IPS-15b (cell line): ENCODE measurements around the gene USP6.
"Not testable (repeated sequence)": the region's sequence is repeated elsewhere in the genome, so short reads cannot be mapped to it uniquely, and the experiment has no call there.

Source experiments
- H3K27me3 ChIP-seq: one replicate; pipeline ENCODE4 v1.6.1; 2013; ENCODE audit warnings: low read length; ENCODE audit not compliant: control insufficient read depth, insufficient read depth
- H3K36me3 ChIP-seq: one replicate; pipeline ENCODE4 v1.6.1; 2013; ENCODE audit warnings: low read length; ENCODE audit not compliant: control insufficient read depth, insufficient read depth
- H3K4me1 ChIP-seq: one replicate; pipeline ENCODE4 v1.6.1; 2013; ENCODE audit warnings: mild to moderate bottlenecking, low read length; ENCODE audit not compliant: control insufficient read depth, insufficient read depth
- H3K4me3 ChIP-seq: one replicate; pipeline ENCODE4 v1.5.1; 2013; ENCODE audit warnings: low read depth, low read length
- H3K9ac ChIP-seq: one replicate; pipeline ENCODE4 v1.6.1; 2013; ENCODE audit warnings: low read depth, mild to moderate bottlenecking, low read length
- H3K9me3 ChIP-seq: one replicate; pipeline ENCODE4 v1.6.1; 2013; ENCODE audit warnings: mild to moderate bottlenecking, low read length; ENCODE audit not compliant: control insufficient read depth, insufficient read depth

USP6 gene

DNA sequence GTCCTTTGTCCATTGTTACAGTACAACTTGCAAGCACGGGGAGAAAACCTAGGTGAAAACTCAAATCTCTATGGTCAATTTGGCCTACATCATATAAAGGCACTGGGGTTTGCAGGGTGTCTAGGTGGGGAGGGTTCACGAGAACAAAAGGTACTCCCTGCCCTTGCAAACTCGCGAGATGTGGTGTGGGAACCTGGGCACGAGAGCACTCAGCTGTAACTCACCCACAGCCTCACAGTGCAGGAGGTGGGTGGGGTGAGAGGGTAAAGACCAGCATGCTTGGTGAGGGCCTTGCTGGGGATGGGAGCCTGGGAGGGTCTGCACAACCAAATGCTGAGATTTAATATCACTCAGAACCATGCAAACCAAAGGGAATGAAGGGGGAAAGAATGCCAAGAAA lies 94.3 kb downstream of the USP6 start:
- H3K9ac ChIP-seq = no peak overlapping the region
- no peaks in the 10 kb centered on the region for H3K9me3 ChIP-seq
- no peaks in the 10 kb centered on the region for H3K27me3 ChIP-seq
- no peaks in the 10 kb centered on the region for H3K4me1 ChIP-seq
- peaks cover 2% of the 10 kb centered on the region for H3K36me3 ChIP-seq
- H3K4me3 ChIP-seq = no peak overlapping the region

DNA sequence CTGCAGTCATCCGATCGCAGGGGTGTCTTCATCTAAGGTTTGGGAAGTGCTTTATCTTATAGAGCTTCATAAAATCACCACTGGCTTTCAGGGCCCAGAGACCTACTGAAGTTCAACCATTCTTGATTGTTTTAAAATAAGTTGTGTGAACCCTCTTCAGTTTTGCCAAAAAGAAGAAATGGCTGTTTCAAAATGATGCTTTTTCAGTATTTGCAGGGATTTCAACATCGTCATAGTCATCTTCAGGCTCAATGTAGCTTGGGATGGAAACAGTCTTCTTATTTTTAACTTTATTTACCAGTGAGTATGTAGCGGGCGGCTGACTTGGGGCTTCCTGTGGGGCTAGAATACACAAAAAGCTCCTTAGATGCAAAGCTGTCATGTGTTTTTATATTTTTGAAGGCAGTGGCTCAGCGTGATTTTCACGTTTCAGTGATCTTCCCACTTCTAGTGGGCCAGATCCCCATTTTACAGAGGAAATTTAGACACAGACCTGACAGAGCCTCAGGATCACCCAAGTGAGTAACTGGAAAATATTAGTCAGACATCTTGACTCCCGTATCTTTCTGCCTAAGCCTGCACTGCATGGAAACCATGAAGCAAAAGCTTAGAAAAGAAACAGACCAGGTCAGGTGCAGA lies 94.9 kb downstream of the USP6 start:
- Histone ChIP-seq H3K4me3 (no peak overlapping the region), H3K9ac (no peak overlapping the region), H3K4me1 (no peaks in the 10 kb centered on the region)

DNA sequence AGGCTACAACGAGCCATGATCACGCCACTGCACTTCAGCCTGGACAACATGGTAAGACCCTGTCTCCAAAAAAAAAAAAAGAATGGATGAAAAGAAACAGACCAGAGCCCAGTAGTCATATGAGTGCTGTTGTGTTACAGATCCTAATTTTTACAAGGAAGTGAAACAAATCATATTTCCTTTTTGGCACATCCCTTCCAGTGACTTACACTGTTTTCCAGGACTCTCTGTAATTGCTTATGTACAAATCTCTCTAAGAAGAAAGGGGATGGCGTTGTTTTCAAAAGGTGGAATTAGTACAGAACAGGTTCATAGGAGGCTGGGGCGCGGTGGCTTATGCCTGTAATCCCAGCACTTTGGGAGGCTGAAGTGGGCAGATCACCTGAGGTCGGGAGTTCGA lies 95.6 kb downstream of the USP6 start:
- no peak overlapping the region for H3K4me3 ChIP-seq
- H3K27me3 ChIP-seq = no peaks in the 10 kb centered on the region

More for the DNA sequence above, 94.9 kb downstream of the USP6 start:
- Histone ChIP-seq H3K36me3 (peaks cover 2% of the 10 kb centered on the region), H3K9me3 (no peaks in the 10 kb centered on the region), H3K27me3 (no peaks in the 10 kb centered on the region)

DNA sequence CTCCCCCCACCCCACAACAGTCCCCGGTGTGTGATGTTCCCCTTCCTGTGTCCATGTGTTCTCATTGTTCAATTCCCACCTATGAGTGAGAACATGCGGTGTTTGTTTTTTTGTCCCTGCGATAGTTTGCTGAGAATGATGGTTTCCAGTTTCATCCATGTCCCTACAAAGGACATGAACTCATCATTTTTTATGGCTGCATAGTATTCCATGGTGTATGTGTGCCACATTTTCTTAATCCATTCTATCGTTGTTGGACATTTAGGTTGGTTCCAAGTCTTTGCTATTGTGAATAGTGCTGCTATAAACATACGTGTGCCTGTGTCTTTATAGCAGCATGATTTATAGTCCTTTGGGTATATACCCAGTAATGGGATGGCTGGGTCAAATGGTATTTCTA lies 101.7 kb downstream of the USP6 start:
- H3K36me3 ChIP-seq, H3K9me3 ChIP-seq, H3K27me3 ChIP-seq, H3K4me1 ChIP-seq, H3K4me3 ChIP-seq, H3K9ac ChIP-seq: not testable (repeated sequence)

More for the DNA sequence above, 95.6 kb downstream of the USP6 start:
- Histone ChIP-seq H3K36me3 (peaks cover 2% of the 10 kb centered on the region), H3K9me3 (no peaks in the 10 kb centered on the region), H3K4me1 (no peaks in the 10 kb centered on the region), H3K9ac (no peak overlapping the region)

DNA sequence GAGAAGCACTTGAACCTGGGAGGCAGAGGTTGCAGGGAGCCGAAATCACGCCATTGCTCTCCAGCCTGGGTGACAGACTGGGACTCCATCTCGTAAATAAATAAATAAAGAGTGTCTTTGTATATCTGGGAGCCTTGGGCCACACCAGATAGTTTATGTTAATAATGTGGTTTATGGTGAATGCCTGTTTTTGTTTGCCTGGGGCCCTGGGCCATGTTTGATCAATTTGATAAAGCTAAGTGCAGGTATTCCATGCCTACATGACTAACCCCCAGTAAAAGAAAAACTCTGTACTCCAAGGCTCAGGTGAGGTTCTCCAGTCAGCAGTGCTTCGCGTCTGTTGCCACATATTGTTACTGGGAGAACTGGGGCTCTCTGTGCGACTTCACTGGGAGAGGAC lies 103.7 kb downstream of the USP6 start:
- no peaks in the 10 kb centered on the region for H3K4me1 ChIP-seq
- no peak overlapping the region for H3K9ac ChIP-seq
- H3K36me3 ChIP-seq = no peaks in the 10 kb centered on the region
- H3K9me3 ChIP-seq = no peaks in the 10 kb centered on the region
- H3K4me3 ChIP-seq = no peak overlapping the region
- no peaks in the 10 kb centered on the region for H3K27me3 ChIP-seq

DNA sequence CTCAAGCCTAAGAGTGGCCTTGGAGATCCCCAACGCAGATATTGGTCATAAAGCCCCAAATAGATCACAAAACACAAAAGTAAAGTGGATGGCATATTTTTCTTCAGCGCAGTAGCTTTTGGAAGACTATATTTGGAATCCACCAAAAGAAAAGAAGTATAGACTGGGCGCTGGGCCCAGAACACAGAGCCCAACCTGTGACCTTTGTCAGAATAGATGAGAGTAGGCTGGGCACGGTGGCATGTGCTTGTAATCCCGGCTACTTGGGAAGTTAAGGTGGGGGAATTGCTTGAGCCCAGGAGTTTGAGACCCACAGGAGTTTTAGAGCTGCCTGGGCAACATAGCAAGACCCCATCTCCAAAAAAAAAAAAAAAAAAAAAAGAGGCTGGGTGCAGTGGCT lies 104.2 kb downstream of the USP6 start:
- no peaks in the 10 kb centered on the region for H3K4me1 ChIP-seq
- no peaks in the 10 kb centered on the region for H3K36me3 ChIP-seq
- no peak overlapping the region for H3K4me3 ChIP-seq
- H3K27me3 ChIP-seq = no peaks in the 10 kb centered on the region
- H3K9me3 ChIP-seq = no peaks in the 10 kb centered on the region
- H3K9ac ChIP-seq = no peak overlapping the region

DNA sequence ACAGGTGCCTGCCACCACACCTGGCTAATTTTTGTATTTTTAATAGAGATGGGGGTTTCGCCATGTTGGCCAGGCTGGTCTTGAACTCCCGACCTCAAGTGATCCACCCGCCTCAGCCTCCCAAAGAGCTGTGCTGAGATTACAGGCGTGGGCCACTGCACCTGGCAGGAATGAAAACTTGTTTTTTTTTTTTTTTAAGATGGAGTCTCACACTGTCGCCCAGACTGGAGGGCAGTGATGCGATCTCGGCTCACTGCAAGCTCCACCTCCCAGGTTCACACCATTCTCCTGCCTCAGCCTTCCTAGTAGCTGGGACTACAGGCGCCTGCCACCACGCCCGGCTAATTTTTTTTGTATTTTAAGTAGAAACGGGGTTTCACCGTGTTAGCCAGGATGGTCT lies 106.1 kb downstream of the USP6 start:
- not testable (repeated sequence) for H3K9ac ChIP-seq, H3K27me3 ChIP-seq, H3K4me1 ChIP-seq, H3K9me3 ChIP-seq, H3K36me3 ChIP-seq, H3K4me3 ChIP-seq
